Measurements from ENCODE around the gene OPN1MW2. TPM values are rescaled to one million over a fixed set of nuclear protein-coding genes. Genes with fewer than 3 reads are reported as not detected.

The OPN1MW2 gene
- not detected in 2 replicates for total RNA-seq

GRCh38 chrX:154219456-154219855, at the start of gene OPN1MW2:
Gene OPN1MW2, plus strand, starts transcription at chrX:154219756. Its CDS starts 60 bp downstream, at chrX:154219816.

GRCh38 chrX:154182296-154182695, 37.3 kb upstream of the OPN1MW2 start, which contains the start of gene OPN1MW:
Gene OPN1MW, plus strand, starts transcription at chrX:154182596. Its CDS starts 82 bp downstream, at chrX:154182678.

GRCh38 chrX:154257282-154257681, 37.7 kb downstream of the OPN1MW2 start, which contains the start of gene OPN1MW3:
Gene OPN1MW3, plus strand, starts transcription at chrX:154257582. Its CDS starts 38 bp downstream, at chrX:154257620.

Other genes starting within 250 kb of the OPN1MW2 start
- gene HCFC1, start 247.9 kb upstream of the OPN1MW2 start, total RNA-seq: 32.9 and 33.0 TPM in 2 replicates
- 7.0 and 7.3 TPM in 2 replicates for gene TMEM187, start 247.0 kb upstream of the OPN1MW2 start, total RNA-seq
- 89.9 and 94.7 TPM in 2 replicates for gene IRAK1, start 199.9 kb upstream of the OPN1MW2 start, total RNA-seq
- 40.7 TPM in 2 replicates for gene MECP2, start 122.0 kb upstream of the OPN1MW2 start, total RNA-seq
- gene OPN1LW, start 75.5 kb upstream of the OPN1MW2 start, total RNA-seq: not detected in 2 replicates
- not detected in 2 replicates for gene OPN1MW, start 37.2 kb upstream of the OPN1MW2 start, total RNA-seq
- gene OPN1MW3, start 37.8 kb downstream of the OPN1MW2 start, total RNA-seq: not detected in 2 replicates
- gene TEX28, start 75.4 kb downstream of the OPN1MW2 start, total RNA-seq: not detected in 2 replicates
- gene TKTL1, start 76.0 kb downstream of the OPN1MW2 start, total RNA-seq: not detected in 2 replicates
- 4,119 and 4,322 TPM in 2 replicates for gene FLNA, start 154.9 kb downstream of the OPN1MW2 start, total RNA-seq
- gene EMD, start 159.5 kb downstream of the OPN1MW2 start, total RNA-seq: 29.2 and 39.7 TPM in 2 replicates
- 1,504 and 2,235 TPM in 2 replicates for gene RPL10, start 178.6 kb downstream of the OPN1MW2 start, total RNA-seq
- gene DNASE1L1, start 189.5 kb downstream of the OPN1MW2 start, total RNA-seq: 54.7 and 73.2 TPM in 2 replicates
- 19.9 and 22.6 TPM in 2 replicates for gene TAFAZZIN, start 191.8 kb downstream of the OPN1MW2 start, total RNA-seq
- 52.0 and 53.1 TPM in 2 replicates for gene ATP6AP1, start 208.9 kb downstream of the OPN1MW2 start, total RNA-seq
- gene GDI1, start 217.4 kb downstream of the OPN1MW2 start, total RNA-seq: 117 and 119 TPM in 2 replicates
- gene FAM50A, start 224.4 kb downstream of the OPN1MW2 start, total RNA-seq: 37.2 and 47.6 TPM in 2 replicates
- gene PLXNA3, start 238.5 kb downstream of the OPN1MW2 start, total RNA-seq: 23.8 and 35.0 TPM in 2 replicates

Data from hair follicle dermal papilla cell (primary cell).